GM12891 (cell line): Measurements from ENCODE around the gene PAEP.

Experiments
- POLR2A ChIP-seq: IDR thresholded peaks from 2 replicates; pipeline ENCODE4 v1.6.1; 2011; ENCODE audit warnings: low read depth, low read length, control low read depth
- POLR2AphosphoS5 ChIP-seq: IDR thresholded peaks from 2 replicates; pipeline ENCODE4 v1.6.1; 2011; ENCODE audit warnings: low read depth, low read length, control low read depth
- POU2F2 ChIP-seq: IDR thresholded peaks from 2 replicates; pipeline ENCODE4 v1.6.1; 2011; ENCODE audit warnings: low read depth, mild to moderate bottlenecking, control low read depth, low read length, moderate library complexity
- SPI1 ChIP-seq: IDR thresholded peaks from 2 replicates; pipeline ENCODE4 v1.6.1; 2011; ENCODE audit warnings: low read depth, low read length, control low read depth
- TAF1 ChIP-seq: IDR thresholded peaks from 2 replicates; pipeline ENCODE4 v1.6.1; 2011; ENCODE audit warnings: low read depth, low read length, control low read depth

- TF ChIP-seq POLR2A, result no peak
- TF ChIP-seq POLR2AphosphoS5, result no peak
- TF ChIP-seq TAF1, result no peak
- TF ChIP-seq POU2F2, result no peak
- no peak for TF ChIP-seq SPI1
These were observed 34.7 kb downstream of the PAEP start for GRCh38 chr9:135596211-135596610.
